HG02943 (cell line): ENCODE measurements around the gene POLR3A.

Experiments used
- ATAC-seq: cut with Tn5 transposase; IDR thresholded peaks from one replicate; pipeline ENCODE4 v1.9.1; 2021; ENCODE audit warnings: mild to moderate bottlenecking, low read depth, moderate library complexity; ENCODE audit not compliant: unreplicated experiment

Gene POLR3A

GRCh38 chr10:78047314-78047891, 18.1 kb upstream of the POLR3A start:
- ATAC-seq, result no peak

- ATAC-seq, result no peak
Observed at GRCh38 chr10:78046711-78047269, 17.5 kb upstream of the POLR3A start.

GRCh38 chr10:78045856-78046255, 16.5 kb upstream of the POLR3A start:
- ATAC-seq, result no peak

GRCh38 chr10:78045237-78045636, 15.9 kb upstream of the POLR3A start:
- ATAC-seq, result peak; percentile 47

- no peak for ATAC-seq
Observed at GRCh38 chr10:78044699-78045098, 15.4 kb upstream of the POLR3A start.

GRCh38 chr10:78044179-78044578, 14.9 kb upstream of the POLR3A start:
- ATAC-seq, result no peak

- ATAC-seq, result no peak
Observed at GRCh38 chr10:78042752-78043104, 13.4 kb upstream of the POLR3A start.

GRCh38 chr10:78042058-78042751, 12.9 kb upstream of the POLR3A start:
- no peak for ATAC-seq

- no peak for ATAC-seq
Observed at GRCh38 chr10:78041170-78042057, 12.1 kb upstream of the POLR3A start.

- no peak for ATAC-seq
Observed at GRCh38 chr10:78039743-78040142, 10.4 kb upstream of the POLR3A start.

GRCh38 chr10:78038791-78039547, 9.7 kb upstream of the POLR3A start:
- ATAC-seq, result no peak

- no peak for ATAC-seq
Observed at GRCh38 chr10:78038105-78038504, 8.8 kb upstream of the POLR3A start.

GRCh38 chr10:78035933-78036583, 6.7 kb upstream of the POLR3A start:
- ATAC-seq, result no peak

- no peak for ATAC-seq
Observed at GRCh38 chr10:78035437-78035836, 6.1 kb upstream of the POLR3A start.

- ATAC-seq, result no peak
Observed at GRCh38 chr10:78035025-78035424, 5.7 kb upstream of the POLR3A start.

GRCh38 chr10:78033637-78034470, 4.5 kb upstream of the POLR3A start, which contains the start of gene RPS24:
Gene RPS24, plus strand, starts transcription at chr10:78033863. Its CDS starts 39 bp downstream, at chr10:78033902.
- ATAC-seq, result peak; percentile 82

GRCh38 chr10:78033387-78033636, 4.0 kb upstream of the POLR3A start:
- no peak for ATAC-seq

GRCh38 chr10:78028438-78029268, 662 bp downstream of the POLR3A start:
- no peak for ATAC-seq
